Measurements from ENCODE around the gene PAQR6.

GRCh38 chr1:156268336-156268735, 20.5 kb upstream of the PAQR6 start:
- TF ChIP-seq CTCF (IDR thresholded peaks at IDR 0.05) (no peak), POLR2A (IDR thresholded peaks at IDR 0.05) (no peak)
